ENCODE data around the gene GRIA1. TPM values are rescaled to one million over a fixed set of nuclear protein-coding genes. Genes with fewer than 3 reads are reported as not detected.

Gene GRIA1
- total and polyA plus RNA-seq, 2 of the 4 experiments (the other 2 are of a cell fraction), result 0.48 to 1.3 TPM

- Histone ChIP-seq H3K36me3 (ENCODE audit: control insufficient read depth, insufficient read depth, low read length) (no peaks in the 10 kb centered on the region), H4K8ac (ENCODE audit: low read depth in 2 of 2, low read length in 2 of 2) (no peak overlapping the region), H2BK5ac (ENCODE audit: low read depth, low read length, poor library complexity, severe bottlenecking) (no peak overlapping the region), H4K91ac (ENCODE audit: insufficient read depth, low read depth, low read length) (no peak overlapping the region), H2BK15ac (ENCODE audit: low read depth, low read length) (no peak overlapping the region), H3K18ac (ENCODE audit: low read depth, low read length) (no peak overlapping the region), H3K27ac (ENCODE audit: insufficient read depth, low read length) (no peak overlapping the region), H3K4me2 (ENCODE audit: low read depth, low read length) (no peak overlapping the region), H3K56ac (ENCODE audit: extremely low read depth, insufficient read depth, low read length) (no peak overlapping the region), H3K23ac (ENCODE audit: low read depth, low read length) (no peak overlapping the region), H3K9ac (ENCODE audit: low read depth, low read length) (no peak overlapping the region), H3K27me3 (ENCODE audit: control insufficient read depth, insufficient read depth, low read length) (0 out of 2 replicates have a peak, but pooled peaks cover 1% of the 10 kb centered on the region), H3K79me1 (ENCODE audit: low read depth in 1 of 2, low read length in 2 of 2) (no peaks in the 10 kb centered on the region), H4K20me1 (ENCODE audit: insufficient read depth, low read length) (no peaks in the 10 kb centered on the region), H4K5ac (ENCODE audit: low read depth, low read length) (no peak overlapping the region), H3K4ac (ENCODE audit: low read depth, low read length) (no peak overlapping the region), H3K9me1 (ENCODE audit: insufficient read depth, low read length) (no peaks in the 10 kb centered on the region), H2AK5ac (ENCODE audit: low read depth, low read length) (no peak overlapping the region), H3K4me3 (ENCODE audit: insufficient read depth, low read depth, low read length) (no peak overlapping the region), H3K9me3 (ENCODE audit: control insufficient read depth, insufficient read depth, low read length) (no peaks in the 10 kb centered on the region), H3K4me1 (ENCODE audit: control insufficient read depth, insufficient read depth, low read length) (no peaks in the 10 kb centered on the region), H2BK120ac (ENCODE audit: low read depth, low read length) (no peak overlapping the region), H2BK20ac (ENCODE audit: low read depth, low read length) (no peak overlapping the region), H2AK9ac (replicated peaks; ENCODE audit: low read depth, low read length, poor library complexity) (no peak overlapping the region), H2AFZ (replicated peaks; ENCODE audit: low read length, poor library complexity) (no peak overlapping the region), H3K14ac (replicated peaks; ENCODE audit: low read depth, low read length) (no peak overlapping the region)
- in situ Hi-C loops (cut with MboI; ENCODE audit: low sequenced_read_pairs), result no loop called here
- CTCF ChIA-PET, result no interaction called here
- no TSS peak for BruUV-seq (replicated peaks)
- dilution Hi-C loops (cut with HindIII; ENCODE audit: low sequenced_read_pairs, unreplicated experiment), result no loop called here
- ATAC-seq (ENCODE audit: low read depth), result no peak
- no peak for DNase-seq
- TF ChIP-seq FOS (IDR thresholded peaks at IDR 0.05; ENCODE audit: low read depth, low read length) (no peak), SMC3 (IDR thresholded peaks at IDR 0.05; ENCODE audit: low read depth, low read length) (no peak), CTCF (conservative IDR thresholded peaks at IDR 0.05; ENCODE audit: low read depth, low read length) (no peak), MXI1 (IDR thresholded peaks at IDR 0.05; ENCODE audit: borderline replicate concordance, low read depth, low read length) (no peak), BHLHE40 (IDR thresholded peaks at IDR 0.05; ENCODE audit: low read depth, low read length) (no peak), CHD1 (IDR thresholded peaks at IDR 0.05; ENCODE audit: low read depth, low read length) (no peak), ELK1 (IDR thresholded peaks at IDR 0.05; ENCODE audit: borderline replicate concordance, low read depth, low read length) (no peak), NFE2L2 (IDR thresholded peaks at IDR 0.05; ENCODE audit: low read depth, low read length) (no peak), USF2 (IDR thresholded peaks at IDR 0.05; ENCODE audit: low read depth, low read length) (no peak), MAZ (IDR thresholded peaks at IDR 0.05; ENCODE audit: borderline replicate concordance, low read depth, low read length) (no peak)
- intact Hi-C loops (cut with micrococcal nuclease), result no loop called here
- WGBS, 2 experiments (ENCODE audit: extremely low coverage in 2 of 2, insufficient read length in 1 of 2), result no CpG with 5 or more reads among the region's 2 CpGs
- POLR2A ChIA-PET (ENCODE audit: unreplicated experiment), result interaction anchor here (0.6 kb wide), 1 partner anchor 67 kb away, joined by 5 read pairs; no protein-coding TSS in a partner anchor
Measured at GRCh38 chr5:153456354-153456753, 34.1 kb upstream of the GRIA1 start.
